CD4-positive, alpha-beta memory T cell (primary cell): Measurements from ENCODE around the gene TEPSIN. TPM values are rescaled to one million over a fixed set of nuclear protein-coding genes. Genes with fewer than 3 reads are reported as not detected.
A peak's percentile ranks its signal among the peaks of the same experiment; 100 is the strongest.
"Not testable (repeated sequence)": the region's sequence is repeated elsewhere in the genome, so short reads cannot be mapped to it uniquely, and the experiment has no call there.

Experiments
- CTCF ChIA-PET: fragments of 350-600 bp; sonication (Branson Sonifier 250); formaldehyde crosslinking; loops from one replicate; lab custom pipeline; 2021; ENCODE audit warnings: inconsistent platforms; ENCODE audit not compliant: partially characterized antibody; lab: Charles Lee
- POLR2A ChIA-PET: fragments of 350-600 bp; sonication (Branson Sonifier 250); formaldehyde crosslinking; loops from one replicate; lab custom pipeline; 2021; ENCODE audit not compliant: partially characterized antibody; lab: Charles Lee
- DNase-seq, 5 donors: peaks; one replicate each; pipeline versions ENCODE4 v3.0.0 to v3.0.0-alpha.2; 2020 to 2022; ENCODE audit warnings: mixed read lengths in 1 of 5
- H3K27ac ChIP-seq: one replicate; pipeline ENCODE4 v1.7.0; 2013; ENCODE audit warnings: low read depth, low read length
- H3K27me3 ChIP-seq: 2 replicates; pipeline ENCODE4 v1.7.0; 2013; ENCODE audit warnings: mild to moderate bottlenecking, low read length, moderate library complexity; ENCODE audit not compliant: insufficient read depth
- H3K36me3 ChIP-seq: 2 replicates; pipeline ENCODE4 v1.7.0; 2013; ENCODE audit warnings: mild to moderate bottlenecking, low read length, moderate library complexity; ENCODE audit not compliant: insufficient read depth
- H3K4me1 ChIP-seq: 2 replicates; pipeline ENCODE4 v1.7.0; 2013; ENCODE audit warnings: mild to moderate bottlenecking, low read length, moderate library complexity; ENCODE audit not compliant: insufficient read depth
- H3K4me3 ChIP-seq, 2 donors: one replicate each; pipeline ENCODE4 v1.7.0; 2013; ENCODE audit warnings: low read length in 2 of 2, mild to moderate bottlenecking in 1 of 2
- H3K9me3 ChIP-seq, 2 donors: one replicate each; pipeline ENCODE4 v1.7.0; 2013; ENCODE audit warnings: low read length in 2 of 2, control low read depth in 1 of 2; ENCODE audit not compliant: control insufficient read depth in 1 of 2
- H3K27ac Mint-ChIP-seq, 7 donors: one replicate each; pipeline ENCODE4 v1.8.0; 2020 to 2021; ENCODE audit warnings: mixed read lengths in 7 of 7, mild to moderate bottlenecking in 6 of 7, inconsistent platforms in 3 of 7, moderate library complexity in 3 of 7
- H3K27me3 Mint-ChIP-seq, 2 donors: one replicate each; pipeline ENCODE4 v1.8.0; 2020 to 2021; ENCODE audit warnings: mixed read lengths in 2 of 2
- H3K36me3 Mint-ChIP-seq, 2 donors: one replicate each; pipeline ENCODE4 v1.8.0; 2020 to 2021; ENCODE audit warnings: mixed read lengths in 2 of 2, inconsistent platforms in 1 of 2, mild to moderate bottlenecking in 1 of 2
- H3K4me1 Mint-ChIP-seq, 4 donors: one replicate each; pipeline ENCODE4 v1.8.0; 2020 to 2021; ENCODE audit warnings: mixed read lengths in 4 of 4, mild to moderate bottlenecking in 1 of 4
- H3K4me3 Mint-ChIP-seq, 8 donors: one replicate each; pipeline ENCODE4 v1.8.0; 2020 to 2021; ENCODE audit warnings: mixed read lengths in 8 of 8, mild to moderate bottlenecking in 7 of 8, moderate library complexity in 6 of 8, inconsistent platforms in 3 of 8
- H3K9me3 Mint-ChIP-seq, 8 donors: one replicate each; pipeline ENCODE4 v1.8.0; 2020 to 2021; ENCODE audit warnings: mixed read lengths in 8 of 8, mild to moderate bottlenecking in 5 of 8, inconsistent platforms in 3 of 8, moderate library complexity in 1 of 8
- intact Hi-C: fragments of 100-400 bp; cut with micrococcal nuclease; formaldehyde crosslinking; loops from one replicate; pipeline ENCODE4 v1.15.1; 2023
- polyA plus RNA-seq, 2 donors: library from polyadenylated mRNA; unstranded; fragments of 300-500 nt; fragmentation: Illumina TruSeq; gene quantifications; one replicate each; pipeline ENCODE4 v1.2.3, GENCODE V29; 2021
- total RNA-seq, 2 experiments: library from RNA; stranded (reverse); gene quantifications; one replicate each; pipeline ENCODE4 v1.2.3, GENCODE V29; 2021

The TEPSIN gene
- total and polyA plus RNA-seq, 4 experiments from 2014 or later, result 2.0 to 126 (median 58.1) TPM

GRCh38 chr17:81227630-81228029, 11.2 kb downstream of the TEPSIN start:
- peaks cover 3 to 24% (median 11%) of the 10 kb centered on the region in 4 donors for H3K4me1 Mint-ChIP-seq

GRCh38 chr17:81223762-81224130, 15.1 kb downstream of the TEPSIN start:
- peaks cover 0 to 22% (median 17%) of the 10 kb centered on the region in 4 donors for H3K4me1 Mint-ChIP-seq
- H3K27me3 ChIP-seq, result no peaks in the 10 kb centered on the region
- peak overlapping the region; percentile 46 to 81 (median 78) for H3K4me3 Mint-ChIP-seq
- POLR2A ChIA-PET, result interaction anchor here (2.1 to 3.0 kb wide), 2 partner anchors 15 to 16 kb away, joined by 16 to 48 read pairs; partner anchors contain the start of genes NDUFAF8 and TEPSIN
- CTCF ChIA-PET, result no interaction called here
- peak overlapping the region in 4 of 7 donors; percentile 22 to 81 (median 78) for H3K27ac Mint-ChIP-seq
- DNase-seq, result no peak
- no peaks in the 10 kb centered on the region for H3K36me3 ChIP-seq
- peak overlapping the region; percentile 28 for H3K27ac ChIP-seq
- H3K36me3 Mint-ChIP-seq, result peaks cover 0 to 12% of the 10 kb centered on the region in 2 donors
- H3K9me3 Mint-ChIP-seq, result peaks cover 0 to 2% (median 0%) of the 10 kb centered on the region in 8 donors
- no peaks in the 10 kb centered on the region for H3K9me3 ChIP-seq
- intact Hi-C loops, result loop anchor here (1.0 kb wide), 2 partner anchors 16 to 72 kb away; partner anchors contain the start of genes NDUFAF8, SLC38A10 and TEPSIN
- H3K4me3 ChIP-seq, result peak overlapping the region in 1 of 2 donors; percentile 46
- H3K27me3 Mint-ChIP-seq, result no peaks in the 10 kb centered on the region
- peaks cover 18% of the 10 kb centered on the region for H3K4me1 ChIP-seq

More at GRCh38 chr17:81227630-81228029, 11.2 kb downstream of the TEPSIN start:
- H3K27me3 Mint-ChIP-seq, DNase-seq, H3K4me1 ChIP-seq, H3K4me3 Mint-ChIP-seq, H3K27ac ChIP-seq, H3K4me3 ChIP-seq, CTCF ChIA-PET, intact Hi-C loops, H3K9me3 Mint-ChIP-seq, H3K27me3 ChIP-seq, H3K9me3 ChIP-seq: not testable (repeated sequence)
- H3K36me3 Mint-ChIP-seq, result peaks cover 14 to 24% of the 10 kb centered on the region in 2 donors
- POLR2A ChIA-PET, result interaction anchor here (1.8 kb wide), 1 partner anchor 11 kb away, joined by 8 read pairs; the partner anchor contains the start of genes NDUFAF8 and TEPSIN
- peak overlapping the region in 2 of 7 donors; percentile 8 to 73 for H3K27ac Mint-ChIP-seq
- H3K36me3 ChIP-seq, result peaks cover 15% of the 10 kb centered on the region

DNA sequence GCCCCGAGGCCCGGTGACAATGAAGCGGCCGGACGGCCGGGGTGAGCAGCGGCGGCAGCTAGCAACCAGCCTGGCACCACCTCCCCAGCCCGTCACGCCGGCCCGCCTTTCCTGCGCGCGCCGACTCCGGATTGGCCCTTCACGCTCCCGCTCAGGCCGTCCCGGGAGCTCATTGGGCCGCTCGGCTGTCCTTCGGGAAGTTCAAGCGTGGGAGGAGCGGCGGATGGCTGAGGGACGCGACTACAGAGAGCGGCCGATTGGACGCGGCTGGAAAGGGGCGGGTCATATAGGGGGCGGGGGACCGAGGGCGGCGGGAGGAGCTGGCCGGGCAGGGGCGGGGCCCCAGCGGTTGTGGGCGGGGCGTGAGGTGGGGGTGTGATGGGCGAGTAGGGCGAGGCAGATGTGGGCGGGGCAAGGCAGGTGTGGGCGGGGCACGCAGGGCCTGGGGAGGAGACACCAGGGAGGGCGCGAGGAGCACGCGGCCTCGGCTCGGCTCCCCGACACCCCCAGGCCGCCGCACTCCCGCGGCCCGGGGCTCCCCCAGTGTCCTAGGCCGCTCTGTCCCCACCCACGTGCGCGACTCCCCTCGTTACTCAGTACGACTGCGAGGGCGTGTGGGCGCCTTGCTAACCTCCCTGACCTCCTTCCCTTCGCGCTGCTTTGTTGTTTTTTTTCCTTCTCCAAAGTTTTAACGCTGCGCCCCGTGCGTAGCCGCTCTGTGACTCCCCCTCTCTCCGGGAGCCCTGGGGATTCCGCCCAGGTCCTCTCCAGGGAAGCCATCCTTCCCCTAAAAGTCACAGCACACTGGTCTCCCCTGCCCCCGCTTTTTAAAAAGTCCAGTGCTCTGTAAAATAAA, 15.7 kb downstream of the TEPSIN start, which contains the start of gene CEP131:
TSS of gene CEP131 (minus strand) at position 60 of the 856 bp plus-strand sequence. CDS start 2,909 bp downstream, outside the sequence.
- POLR2A ChIA-PET, result interaction anchor here (0.8 to 3.0 kb wide), 6 partner anchors 10 to 329 kb away, joined by 3 to 48 read pairs (median 6); partner anchors contain the start of genes ACTG1, FAAP100, NDUFAF8 and SLC38A10
- Histone ChIP-seq H3K36me3 (no peaks in the 10 kb centered on the region), H3K27ac (peak within 1 kb of the TSS; percentile 54), H3K4me1 (peaks cover 18% of the 10 kb centered on the region), H3K4me3 (peak within 1 kb of the TSS in 1 of 2 donors; percentile 50), H3K27me3 (no peaks in the 10 kb centered on the region), H3K9me3 (no peaks in the 10 kb centered on the region)
- peak within 1 kb of the TSS in 5 of 7 donors; percentile 22 to 81 (median 75) for H3K27ac Mint-ChIP-seq
- peak; percentile 98 to 99 (median 98) for DNase-seq
- peak within 1 kb of the TSS; percentile 73 to 85 (median 79) for H3K4me3 Mint-ChIP-seq
- peaks cover 0 to 22% (median 17%) of the 10 kb centered on the region in 4 donors for H3K4me1 Mint-ChIP-seq
- H3K27me3 Mint-ChIP-seq, result no peaks in the 10 kb centered on the region
- CTCF ChIA-PET, result interaction anchor here (0.7 kb wide), 1 partner anchor 15 kb away, joined by 6 read pairs; the partner anchor contains the start of genes NDUFAF8 and TEPSIN
- peaks cover 0 to 8% of the 10 kb centered on the region in 2 donors for H3K36me3 Mint-ChIP-seq
- peaks cover 0 to 2% (median 0%) of the 10 kb centered on the region in 8 donors for H3K9me3 Mint-ChIP-seq
- intact Hi-C loops, result loop anchor here (1.0 kb wide), 2 partner anchors 16 to 72 kb away; partner anchors contain the start of genes NDUFAF8, SLC38A10 and TEPSIN

DNA sequence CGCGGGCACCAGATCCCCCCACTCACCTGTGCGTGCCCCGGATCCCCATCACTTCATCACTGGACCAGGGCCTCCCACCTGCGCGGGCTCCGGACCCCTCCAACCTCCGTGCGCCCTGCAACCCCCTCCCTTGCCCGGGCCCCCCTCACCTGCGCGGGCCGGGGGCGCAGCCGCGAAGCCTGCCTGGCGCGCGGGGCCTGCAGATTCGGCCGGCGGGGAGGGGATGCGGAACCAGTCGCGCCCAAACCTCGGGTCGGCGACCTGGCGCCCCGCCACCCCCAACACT, 16.3 kb downstream of the TEPSIN start:
- Mint-ChIP-seq H3K36me3 (peaks cover 0 to 3% of the 10 kb centered on the region in 2 donors), H3K4me3 (peak overlapping the region; percentile 69 to 85 (median 74)), H3K4me1 (peaks cover 0 to 20% (median 13%) of the 10 kb centered on the region in 4 donors), H3K9me3 (peaks cover 0 to 2% (median 0%) of the 10 kb centered on the region in 8 donors), H3K27ac (peak overlapping the region in 1 of 7 donors; percentile 80), H3K27me3 (no peaks in the 10 kb centered on the region)
- peaks cover 18% of the 10 kb centered on the region for H3K4me1 ChIP-seq
- H3K36me3 ChIP-seq, result no peaks in the 10 kb centered on the region
- DNase-seq, result no peak
- H3K4me3 ChIP-seq, result peak overlapping the region in 1 of 2 donors; percentile 50
- CTCF ChIA-PET, result interaction anchor here (0.7 kb wide), 1 partner anchor 16 kb away, joined by 6 read pairs; the partner anchor contains the start of genes NDUFAF8 and TEPSIN
- H3K9me3 ChIP-seq, result no peaks in the 10 kb centered on the region
- intact Hi-C loops, result no loop called here
- POLR2A ChIA-PET, result interaction anchor here (0.8 to 3.0 kb wide), 6 partner anchors 11 to 330 kb away, joined by 3 to 48 read pairs (median 6); partner anchors contain the start of genes ACTG1, FAAP100, NDUFAF8 and SLC38A10
- no peaks in the 10 kb centered on the region for H3K27me3 ChIP-seq
- H3K27ac ChIP-seq, result peak overlapping the region; percentile 54

DNA sequence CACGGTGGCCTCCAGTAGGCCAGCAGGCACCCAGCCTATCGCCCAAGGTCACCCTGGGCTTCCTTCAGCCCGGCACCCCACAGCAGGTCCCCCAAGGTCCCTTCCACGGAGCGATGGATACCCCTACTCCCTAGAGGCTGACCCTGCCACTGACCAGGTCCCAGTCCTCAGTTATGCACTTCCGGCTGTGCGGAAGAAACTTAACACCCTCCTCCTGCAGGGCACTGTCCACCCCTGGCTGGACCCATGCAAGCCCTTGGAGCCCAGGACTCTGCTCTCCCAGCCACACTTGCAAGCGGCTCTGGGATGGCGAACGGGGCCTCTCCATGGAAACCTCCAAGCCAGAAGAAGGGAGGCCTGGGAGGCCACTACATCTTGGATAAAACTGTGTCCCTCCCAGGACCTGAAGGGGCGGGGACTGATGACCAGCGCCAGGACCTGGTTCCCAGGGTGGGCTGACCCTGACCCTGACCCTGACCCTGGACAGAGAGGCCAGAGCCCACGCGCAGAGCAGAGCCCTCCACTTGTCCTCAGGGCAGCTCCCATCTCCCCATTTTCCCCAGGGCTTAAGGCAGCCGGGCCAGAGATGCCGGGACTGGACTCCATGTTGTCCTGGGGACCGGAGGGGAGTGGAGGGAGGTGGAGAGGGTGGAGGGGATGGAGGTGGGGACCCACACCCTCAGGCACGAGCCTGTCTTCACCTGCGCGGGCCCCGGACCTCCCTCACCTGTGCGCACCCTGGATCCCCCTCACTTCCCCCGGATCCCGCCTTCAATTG, 16.8 kb downstream of the TEPSIN start:
- Histone ChIP-seq H3K9me3 (no peaks in the 10 kb centered on the region), H3K36me3 (no peaks in the 10 kb centered on the region), H3K4me3 (peak overlapping the region in 1 of 2 donors; percentile 50), H3K4me1 (peaks cover 18% of the 10 kb centered on the region), H3K27me3 (no peaks in the 10 kb centered on the region), H3K27ac (peak overlapping the region; percentile 54)
- intact Hi-C loops, result no loop called here
- Mint-ChIP-seq H3K4me3 (peak overlapping the region; percentile 10 to 78 (median 44)), H3K9me3 (no peaks in the 10 kb centered on the region), H3K27ac (no peak overlapping the region), H3K4me1 (peaks cover 0 to 18% (median 12%) of the 10 kb centered on the region in 4 donors), H3K36me3 (peaks cover 1 to 2% of the 10 kb centered on the region in 2 donors), H3K27me3 (no peaks in the 10 kb centered on the region)
- DNase-seq, result no peak
- ChIA-PET CTCF (interaction anchor here (0.7 kb wide), 1 partner anchor 17 kb away, joined by 6 read pairs; the partner anchor contains the start of genes NDUFAF8 and TEPSIN), POLR2A (interaction anchor here (1.0 to 3.0 kb wide), 6 partner anchors 11 to 330 kb away, joined by 3 to 48 read pairs (median 6); partner anchors contain the start of genes ACTG1, FAAP100, NDUFAF8 and SLC38A10)

GRCh38 chr17:81221371-81221841, 17.4 kb downstream of the TEPSIN start:
- Histone ChIP-seq H3K27ac (no peak overlapping the region), H3K27me3 (no peaks in the 10 kb centered on the region), H3K9me3 (no peaks in the 10 kb centered on the region), H3K4me3 (no peak overlapping the region), H3K4me1 (peaks cover 18% of the 10 kb centered on the region), H3K36me3 (no peaks in the 10 kb centered on the region)
- ChIA-PET CTCF (no interaction called here), POLR2A (interaction anchor here (1.4 to 3.0 kb wide), 2 partner anchors 10 to 18 kb away, joined by 3 to 48 read pairs; partner anchors contain the start of genes NDUFAF8 and TEPSIN)
- H3K27ac Mint-ChIP-seq, result peak overlapping the region in 2 of 7 donors; percentile 10 to 35
- no peak for DNase-seq
- intact Hi-C loops, result no loop called here
- H3K4me1 Mint-ChIP-seq, result peaks cover 0 to 18% (median 12%) of the 10 kb centered on the region in 4 donors
- H3K36me3 Mint-ChIP-seq, result peaks cover 2 to 6% of the 10 kb centered on the region in 2 donors
- H3K27me3 Mint-ChIP-seq, result no peaks in the 10 kb centered on the region
- H3K9me3 Mint-ChIP-seq, result no peaks in the 10 kb centered on the region
- H3K4me3 Mint-ChIP-seq, result peak overlapping the region in 7 of 8 donors; percentile 17 to 65 (median 58)
